NCI-H526 (cell line): ENCODE results near the gene CYTH2.

Experiments used
- DNase-seq, 2 experiments: peaks; one replicate each; lab custom pipeline; 2025; lab: John Stamatoyannopoulos, UW

CYTH2 gene

DNA sequence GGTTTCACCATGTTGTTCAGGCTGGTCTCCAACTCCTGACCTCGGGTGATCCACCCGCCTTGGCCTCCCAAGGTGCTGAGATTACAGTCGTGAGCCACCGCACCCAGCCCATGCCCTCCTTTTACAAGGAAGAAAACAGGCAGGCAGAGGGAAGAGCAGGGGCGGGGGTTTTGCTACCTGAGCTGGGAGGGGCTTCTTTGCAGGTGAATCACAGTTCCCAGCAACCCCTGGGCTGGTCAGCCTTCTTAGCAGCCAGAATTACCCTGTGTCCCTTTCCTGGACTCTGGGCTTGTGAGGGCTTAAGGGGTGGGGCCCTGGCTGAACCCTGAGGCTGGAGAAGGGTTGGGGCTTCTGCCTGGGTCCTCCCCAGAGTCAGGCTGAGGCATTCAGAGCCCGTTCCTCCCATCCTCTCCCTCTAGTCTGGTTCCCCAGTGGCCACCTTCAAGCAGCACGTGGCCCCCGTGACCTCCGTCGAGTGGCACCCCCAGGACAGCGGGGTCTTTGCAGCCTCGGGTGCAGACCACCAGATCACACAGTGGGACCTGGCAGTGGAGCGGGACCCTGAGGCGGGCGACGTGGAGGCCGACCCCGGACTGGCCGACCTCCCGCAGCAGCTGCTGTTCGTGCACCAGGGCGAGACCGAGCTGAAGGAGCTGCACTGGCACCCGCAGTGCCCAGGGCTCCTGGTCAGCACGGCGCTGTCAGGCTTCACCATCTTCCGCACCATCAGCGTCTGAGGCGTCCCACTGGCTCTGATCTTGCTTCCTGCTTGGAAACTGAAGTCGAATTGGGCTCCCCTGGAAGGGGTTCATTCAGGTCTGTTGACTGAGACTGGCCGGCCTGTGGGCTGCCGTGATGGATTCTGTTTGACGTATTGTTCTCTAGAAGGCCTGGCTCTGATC lies 16.6 kb upstream of the CYTH2 start:
- no peak for DNase-seq

- DNase-seq = no peak
Measured at GRCh38 chr19:48454150-48454730, 14.9 kb upstream of the CYTH2 start.

GRCh38 chr19:48455171-48455907 lies 13.8 kb upstream of the CYTH2 start, which contains the start of gene KCNJ14:
TSS of gene KCNJ14 (plus strand) at chr19:48455574. CDS start at chr19:48461725, 6,151 bp downstream.
- DNase-seq = no peak

DNA sequence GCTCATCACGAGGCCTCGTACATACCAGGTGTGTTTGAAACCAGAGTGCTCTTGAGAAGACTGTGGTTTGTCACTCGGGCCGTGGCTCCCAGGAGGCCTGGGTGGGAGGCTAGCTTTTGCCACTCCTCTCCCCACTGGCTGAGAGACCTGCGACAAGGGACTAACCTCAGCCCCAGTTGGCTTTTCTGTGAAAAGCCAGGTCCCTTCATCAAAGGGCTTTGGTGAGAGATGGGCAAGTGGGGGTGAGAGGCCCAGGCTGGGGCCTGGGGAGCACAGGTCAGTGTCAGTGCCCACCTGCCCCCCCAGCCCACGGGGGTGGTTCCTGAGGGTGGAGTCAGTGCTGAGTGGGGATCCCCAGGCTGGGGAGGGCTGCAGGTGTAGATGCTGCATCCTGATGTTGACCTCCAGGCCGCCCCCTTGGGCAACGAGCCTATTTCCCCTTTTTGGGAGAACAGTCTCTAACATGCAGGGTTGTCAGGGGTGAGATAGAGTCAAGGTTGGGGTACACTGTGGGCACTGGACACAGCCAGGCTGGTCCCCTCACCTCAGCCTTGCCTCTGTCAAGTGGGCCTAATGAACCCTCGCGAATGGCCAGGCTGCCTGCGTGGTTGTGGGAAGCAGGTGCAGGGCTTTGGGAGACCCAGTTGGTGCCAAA lies 13.1 kb upstream of the CYTH2 start:
- no peak for DNase-seq

DNA sequence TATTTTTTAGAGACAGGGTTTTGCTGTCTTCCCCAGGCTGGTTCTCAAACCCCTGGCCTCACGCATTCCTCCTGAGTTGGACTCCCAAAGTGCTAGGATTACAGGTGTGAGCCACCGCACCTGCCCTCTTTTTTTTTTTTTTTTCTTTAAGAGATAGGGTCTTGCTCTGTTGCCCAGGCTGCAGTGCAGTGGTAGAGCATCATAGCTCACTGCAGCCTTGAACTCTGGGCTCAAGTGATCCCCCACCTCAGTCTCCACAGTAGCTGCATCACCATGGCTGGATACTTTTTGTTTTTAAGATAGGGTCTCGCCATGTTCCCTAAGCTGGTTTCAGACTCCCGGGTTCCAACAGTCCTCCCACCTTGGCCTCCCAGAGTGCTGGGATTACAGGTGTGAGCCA lies 12.3 kb upstream of the CYTH2 start:
- no peak for DNase-seq

GRCh38 chr19:48458016-48458415 lies 11.2 kb upstream of the CYTH2 start:
- DNase-seq = no peak

- no peak for DNase-seq
Measured at GRCh38 chr19:48461651-48461981, 7.6 kb upstream of the CYTH2 start.

DNA sequence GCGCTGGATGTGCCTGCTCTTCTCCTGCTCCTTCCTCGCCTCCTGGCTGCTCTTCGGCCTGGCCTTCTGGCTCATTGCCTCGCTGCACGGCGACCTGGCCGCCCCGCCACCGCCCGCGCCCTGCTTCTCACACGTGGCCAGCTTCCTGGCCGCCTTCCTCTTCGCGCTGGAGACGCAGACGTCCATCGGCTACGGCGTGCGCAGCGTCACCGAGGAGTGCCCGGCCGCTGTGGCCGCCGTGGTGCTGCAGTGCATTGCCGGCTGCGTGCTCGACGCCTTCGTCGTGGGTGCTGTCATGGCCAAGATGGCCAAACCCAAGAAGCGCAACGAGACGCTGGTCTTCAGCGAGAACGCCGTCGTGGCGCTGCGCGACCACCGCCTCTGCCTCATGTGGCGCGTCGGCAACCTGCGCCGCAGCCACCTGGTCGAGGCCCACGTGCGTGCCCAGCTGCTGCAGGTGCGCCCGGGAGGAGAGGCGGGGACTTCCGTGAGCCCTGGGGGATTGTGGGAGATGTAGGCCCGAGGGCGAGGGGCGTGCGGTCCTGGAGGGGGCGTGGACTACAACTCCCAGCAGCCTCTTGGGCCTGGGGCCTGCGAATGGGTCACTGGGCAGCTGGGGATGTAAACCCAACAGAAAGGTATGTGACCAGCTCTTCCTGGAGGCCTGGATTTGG lies 7.0 kb upstream of the CYTH2 start:
- DNase-seq = peak in 1 of 2 experiments; percentile 42

- DNase-seq = no peak
Measured at GRCh38 chr19:48465215-48465614, 4.0 kb upstream of the CYTH2 start.

DNA sequence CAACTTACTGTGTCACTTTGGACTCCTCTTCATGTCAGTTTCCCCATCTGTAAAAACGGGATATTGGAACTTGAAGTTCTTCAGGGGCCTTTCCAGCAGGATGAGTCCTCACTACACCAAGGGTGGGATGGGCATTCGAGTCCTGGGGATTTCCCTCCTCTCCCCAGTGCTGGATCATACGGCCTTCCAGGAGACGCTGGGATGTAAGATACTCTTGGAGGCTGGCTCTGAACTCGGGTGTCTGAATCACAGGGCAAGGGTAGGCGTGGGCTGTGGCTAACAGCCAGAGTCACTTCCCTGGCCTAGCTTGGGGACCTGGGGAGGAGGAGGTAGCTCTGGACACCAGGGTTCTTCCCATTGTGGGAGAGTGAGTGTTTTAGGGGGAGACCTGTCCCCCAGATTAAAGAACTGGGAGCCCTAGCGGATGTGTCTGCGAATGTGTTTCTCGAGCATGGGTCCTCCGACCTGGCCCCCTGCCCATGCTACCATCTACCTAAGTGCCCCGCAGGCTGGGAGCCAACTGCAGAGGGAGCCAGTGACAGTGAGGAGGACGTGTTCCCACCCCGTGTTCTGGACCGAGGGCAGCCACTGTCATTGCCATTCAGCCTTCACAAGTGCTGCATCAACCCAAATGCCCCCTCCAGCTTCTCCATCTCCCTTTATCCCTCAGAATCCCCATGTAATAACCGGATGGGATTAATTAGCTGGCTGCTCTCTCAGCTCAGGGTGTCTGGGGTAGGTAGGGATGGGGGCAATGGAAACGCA lies 2.4 kb upstream of the CYTH2 start:
- DNase-seq = no peak

- DNase-seq = peak; percentile 100
Measured at GRCh38 chr19:48468772-48469288, 339 bp upstream of the CYTH2 start.

DNA sequence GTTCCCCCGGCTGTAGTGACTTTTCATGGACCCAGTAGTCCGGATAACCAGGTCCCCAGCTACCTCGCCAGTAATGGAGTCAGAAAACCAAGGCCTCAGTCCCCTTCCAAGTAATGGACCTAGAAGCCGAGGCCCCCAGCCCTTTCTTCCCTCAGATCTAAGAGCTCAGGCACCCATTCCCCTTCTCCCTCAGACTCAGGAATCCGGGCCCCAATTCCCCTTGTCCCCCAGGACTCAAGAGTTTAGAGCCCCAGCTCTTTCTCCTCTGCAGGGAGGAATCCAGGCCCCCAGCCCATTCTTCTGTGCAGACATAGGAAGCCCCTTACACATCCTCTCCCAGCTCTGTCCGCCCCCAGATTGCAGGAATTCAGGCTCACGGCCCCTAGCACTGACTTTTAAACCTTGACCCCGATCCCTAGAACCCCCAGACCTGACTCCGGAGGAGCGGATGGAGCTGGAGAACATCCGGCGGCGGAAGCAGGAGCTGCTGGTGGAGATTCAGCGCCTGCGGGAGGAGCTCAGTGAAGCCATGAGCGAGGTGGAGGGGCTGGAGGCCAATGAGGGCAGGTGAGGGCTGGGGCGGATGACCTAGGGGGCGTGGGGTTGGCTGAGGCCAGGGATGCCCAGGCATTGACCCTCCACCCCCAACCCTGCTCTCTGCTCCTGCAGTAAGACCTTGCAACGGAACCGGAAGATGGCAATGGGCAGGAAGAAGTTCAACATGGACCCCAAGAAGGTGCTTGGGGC lies 938 bp downstream of the CYTH2 start:
- no peak for DNase-seq

GRCh38 chr19:48470856-48471255 lies 1.7 kb downstream of the CYTH2 start:
- DNase-seq = no peak

DNA sequence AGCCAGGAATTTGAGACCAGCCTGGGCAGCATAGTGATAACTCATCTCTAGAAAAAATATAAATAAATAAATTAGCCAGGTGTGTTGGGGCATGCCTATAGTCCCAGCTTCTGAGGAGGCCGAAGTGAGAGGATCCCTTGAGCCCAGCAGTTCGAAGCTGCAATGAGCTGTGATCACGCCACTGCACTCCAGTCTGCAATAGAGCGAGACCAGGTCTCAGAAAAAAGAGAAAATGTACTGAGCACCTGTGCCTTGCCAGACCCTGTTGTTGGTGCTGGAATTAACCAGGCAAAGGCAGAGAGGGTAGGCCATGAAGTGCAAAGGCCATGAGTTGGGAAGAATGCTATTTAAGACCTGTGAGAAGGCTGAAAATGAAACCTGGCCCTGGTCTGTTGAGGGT lies 2.7 kb downstream of the CYTH2 start:
- DNase-seq = no peak

- DNase-seq = no peak
Measured at GRCh38 chr19:48473161-48473966, 4.2 kb downstream of the CYTH2 start.

DNA sequence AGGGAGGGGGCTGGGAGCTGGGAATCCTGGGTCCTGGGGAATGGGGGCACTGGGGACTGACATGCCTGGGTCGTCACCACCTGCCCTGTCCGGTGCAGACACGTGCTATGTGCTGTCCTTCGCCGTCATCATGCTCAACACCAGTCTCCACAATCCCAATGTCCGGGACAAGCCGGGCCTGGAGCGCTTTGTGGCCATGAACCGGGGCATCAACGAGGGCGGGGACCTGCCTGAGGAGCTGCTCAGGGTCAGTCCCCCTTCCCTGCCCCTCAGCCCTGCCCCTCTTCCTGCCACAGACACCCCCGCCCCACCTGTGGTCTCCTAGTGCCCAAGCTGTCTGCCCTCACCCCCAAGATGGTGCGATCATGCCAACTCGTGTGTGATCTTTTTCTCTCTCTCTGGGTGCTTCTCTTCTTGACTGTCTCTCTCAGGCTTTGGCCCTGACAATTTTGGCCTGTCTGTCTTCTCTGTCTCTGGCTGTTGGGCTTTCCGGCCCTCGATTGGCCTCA lies 5.0 kb downstream of the CYTH2 start:
- DNase-seq = no peak

DNA sequence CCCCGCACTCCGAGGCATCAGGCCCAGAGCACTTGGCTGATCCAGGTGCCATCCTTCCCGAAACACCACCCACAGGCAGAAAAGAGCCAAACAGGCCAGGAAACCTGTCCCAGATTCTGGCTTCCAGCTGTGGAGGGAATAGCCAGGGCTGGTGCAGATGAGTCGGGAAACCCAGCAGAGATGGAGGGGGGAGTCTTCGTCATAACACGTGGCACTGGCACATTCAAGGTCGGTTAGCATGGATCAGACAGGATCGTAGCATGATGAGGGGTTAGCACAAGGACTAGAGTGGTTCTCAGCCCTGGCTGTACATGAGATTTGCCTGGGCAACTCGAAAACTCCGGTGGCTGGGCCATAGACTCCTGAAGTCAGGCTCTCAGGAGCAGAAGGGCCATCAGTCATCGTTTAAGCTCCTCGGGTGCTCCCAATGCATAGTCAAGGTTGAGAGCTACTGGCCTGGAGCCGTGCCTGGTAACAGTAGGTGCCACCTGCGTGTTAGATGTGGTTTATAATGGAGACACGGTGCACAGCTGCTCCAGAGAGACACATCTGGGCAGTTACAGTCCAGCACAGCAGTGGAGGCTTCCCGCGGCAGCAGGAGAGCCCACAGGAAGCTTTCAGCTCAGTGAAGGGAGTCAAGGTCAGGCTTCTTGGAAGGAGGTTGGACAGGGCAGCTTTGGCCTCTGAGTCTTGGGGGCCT lies 6.3 kb downstream of the CYTH2 start:
- no peak for DNase-seq

GRCh38 chr19:48476176-48476575 lies 7.0 kb downstream of the CYTH2 start:
- no peak for DNase-seq
